HEK293T (cell line): Measurements from ENCODE around the gene PRMT1.

Experiments used
- ARNT ChIP-seq: fragments of 450-650 bp; IDR thresholded peaks from 2 replicates; pipeline ENCODE4 v1.6.1; 2017; ENCODE audit warnings: mild to moderate bottlenecking
- BHLHE40 ChIP-seq: fragments of 450-650 bp; IDR thresholded peaks from 2 replicates; pipeline ENCODE4 v1.6.1; 2016; ENCODE audit warnings: mild to moderate bottlenecking, moderate library complexity, borderline replicate concordance
- ELF4 ChIP-seq: fragments of 450-650 bp; IDR thresholded peaks from 2 replicates; pipeline ENCODE4 v1.6.1; 2017; ENCODE audit warnings: antibody characterized with exemption
- FOXM1 ChIP-seq: fragments of 450-650 bp; IDR thresholded peaks from 2 replicates; pipeline ENCODE4 v1.6.1; 2017; ENCODE audit warnings: mild to moderate bottlenecking, borderline replicate concordance
- HDGF ChIP-seq: fragments of 450-650 bp; IDR thresholded peaks from 2 replicates; pipeline ENCODE4 v1.6.1; 2017; ENCODE audit warnings: antibody characterized with exemption, borderline replicate concordance
- SP1 ChIP-seq: fragments of 450-650 bp; IDR thresholded peaks from 2 replicates; pipeline ENCODE4 v1.6.1; 2017
- SUZ12 ChIP-seq: fragments of 450-650 bp; IDR thresholded peaks from 2 replicates; pipeline ENCODE4 v1.6.1; 2016; ENCODE audit warnings: mild to moderate bottlenecking
- TARDBP ChIP-seq: fragments of 450-650 bp; IDR thresholded peaks from 2 replicates; pipeline ENCODE4 v1.6.1; 2016
- ZNF384 ChIP-seq: fragments of 450-650 bp; IDR thresholded peaks from 2 replicates; pipeline ENCODE4 v1.6.1; 2016
- TF ChIP-seq, protein P1 (sequence below): fragments of 450-650 bp; IDR thresholded peaks from 2 replicates; pipeline ENCODE4 v1.6.1; 2016

DNA sequence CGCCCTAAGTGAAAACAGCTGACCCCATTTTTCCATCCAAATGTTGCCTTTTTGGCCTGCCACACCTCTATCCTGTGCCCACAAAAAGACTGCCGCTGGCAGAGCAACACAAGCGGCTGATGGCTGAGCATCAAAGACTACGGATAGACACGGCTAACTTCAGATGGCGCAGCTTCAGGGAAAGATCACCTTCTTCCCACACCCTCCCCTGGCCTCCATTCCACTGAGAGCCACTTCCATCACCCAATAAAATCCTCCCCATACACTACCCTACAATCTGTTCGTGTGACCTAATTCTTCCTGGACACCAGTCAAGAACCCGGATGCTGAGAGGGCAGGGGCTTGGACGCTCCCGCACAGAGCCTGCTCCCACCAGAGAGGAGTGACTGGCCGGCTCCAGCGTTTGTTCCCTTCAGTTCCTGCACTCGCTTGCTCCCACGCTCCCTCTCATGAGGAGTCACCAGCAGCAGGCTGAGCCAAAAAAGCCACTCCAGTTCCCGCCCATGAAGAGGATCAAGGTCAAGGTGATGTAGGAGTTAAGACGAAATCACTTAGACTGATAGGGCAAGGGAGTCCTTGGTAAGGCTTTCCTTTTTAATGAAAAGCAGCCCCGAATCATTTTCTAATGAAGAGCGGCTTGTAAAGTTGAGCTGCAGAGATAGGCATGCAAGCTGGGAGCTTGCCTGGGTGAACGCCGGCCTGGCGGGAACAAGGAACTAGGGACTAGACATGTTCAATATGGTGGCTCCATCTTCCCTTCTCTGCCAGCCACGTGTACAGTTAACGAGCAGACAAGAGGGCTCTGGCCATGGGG is 50.4 kb downstream of the PRMT1 start:
- TF ChIP-seq ELF4 (no peak), ZNF384 (no peak), SUZ12 (no peak), SP1 (no peak), HDGF (no peak), FOXM1 (no peak), TARDBP (no peak), ARNT (no peak), BHLHE40 (no peak)
- TF ChIP-seq, protein P1, sequence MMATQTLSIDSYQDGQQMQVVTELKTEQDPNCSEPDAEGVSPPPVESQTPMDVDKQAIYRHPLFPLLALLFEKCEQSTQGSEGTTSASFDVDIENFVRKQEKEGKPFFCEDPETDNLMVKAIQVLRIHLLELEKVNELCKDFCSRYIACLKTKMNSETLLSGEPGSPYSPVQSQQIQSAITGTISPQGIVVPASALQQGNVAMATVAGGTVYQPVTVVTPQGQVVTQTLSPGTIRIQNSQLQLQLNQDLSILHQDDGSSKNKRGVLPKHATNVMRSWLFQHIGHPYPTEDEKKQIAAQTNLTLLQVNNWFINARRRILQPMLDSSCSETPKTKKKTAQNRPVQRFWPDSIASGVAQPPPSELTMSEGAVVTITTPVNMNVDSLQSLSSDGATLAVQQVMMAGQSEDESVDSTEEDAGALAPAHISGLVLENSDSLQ: no peak
